Activated CD8-positive, alpha-beta memory T cell treated with anti-CD3 and anti-CD28 coated beads for 24 hours (primary cell): ENCODE results near the gene ASCL5.

Experiments
- DNase-seq: peaks from one replicate; pipeline ENCODE4 v3.0.0-alpha.2; 2020

The ASCL5 gene

DNA sequence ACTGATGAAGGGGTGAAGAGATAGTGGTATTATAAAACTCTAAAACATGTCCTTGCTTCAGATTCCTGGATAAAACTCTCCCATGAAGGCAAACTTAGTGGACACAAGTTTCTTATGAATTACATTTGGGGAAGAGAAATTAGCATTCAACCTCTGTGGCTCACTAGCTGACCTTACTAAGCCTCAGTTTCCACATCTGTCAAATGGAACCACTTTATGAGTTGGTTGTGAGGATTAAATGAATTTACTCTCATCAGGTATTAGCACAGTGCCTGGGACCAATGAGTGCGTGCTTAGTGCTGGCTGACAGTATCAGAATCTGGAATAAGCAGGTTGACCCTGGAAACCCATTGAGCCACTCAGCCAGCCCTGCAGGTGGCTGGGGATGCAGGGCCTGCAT, 17.3 kb downstream of the ASCL5 start:
- no peak for DNase-seq

DNA sequence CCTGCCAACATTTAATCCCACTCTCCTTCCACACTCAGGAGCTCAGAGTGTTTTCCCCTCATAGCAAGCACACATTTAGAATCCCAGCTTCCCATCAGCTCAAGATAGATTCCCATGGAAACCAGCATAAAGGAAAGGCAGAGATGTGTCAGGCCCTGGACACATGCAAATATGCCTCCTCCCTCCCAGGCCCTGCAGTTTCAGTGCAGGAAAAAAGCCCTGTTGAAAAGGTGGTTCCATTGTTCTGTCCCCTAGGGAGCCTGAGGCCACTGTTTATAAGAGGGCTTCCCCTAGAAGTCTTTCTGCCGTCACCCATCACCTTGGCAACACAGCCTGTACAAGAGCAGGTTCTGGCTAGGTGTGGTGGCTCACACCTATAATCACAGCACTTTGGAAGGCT, 18.4 kb downstream of the ASCL5 start:
- DNase-seq, result no peak

DNA sequence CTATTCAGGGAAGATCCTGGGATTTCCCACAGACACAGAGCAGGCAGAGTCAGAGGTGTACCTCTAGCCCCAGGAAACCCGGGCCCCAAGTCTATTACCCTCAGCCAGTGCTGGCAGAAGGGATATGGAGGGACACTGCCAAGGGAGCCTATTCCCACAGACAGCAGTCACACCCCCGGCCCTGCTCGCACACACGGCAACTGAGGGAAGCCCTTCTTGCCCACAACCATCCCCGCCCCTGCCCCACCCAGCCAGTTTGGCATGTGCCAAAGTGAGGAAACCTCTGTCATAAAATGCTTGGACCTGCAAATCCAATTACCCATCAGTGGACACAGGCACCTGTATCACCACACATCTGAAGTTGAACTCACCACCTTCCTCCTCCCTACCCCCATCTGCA, 21.3 kb downstream of the ASCL5 start:
- no peak for DNase-seq

DNA sequence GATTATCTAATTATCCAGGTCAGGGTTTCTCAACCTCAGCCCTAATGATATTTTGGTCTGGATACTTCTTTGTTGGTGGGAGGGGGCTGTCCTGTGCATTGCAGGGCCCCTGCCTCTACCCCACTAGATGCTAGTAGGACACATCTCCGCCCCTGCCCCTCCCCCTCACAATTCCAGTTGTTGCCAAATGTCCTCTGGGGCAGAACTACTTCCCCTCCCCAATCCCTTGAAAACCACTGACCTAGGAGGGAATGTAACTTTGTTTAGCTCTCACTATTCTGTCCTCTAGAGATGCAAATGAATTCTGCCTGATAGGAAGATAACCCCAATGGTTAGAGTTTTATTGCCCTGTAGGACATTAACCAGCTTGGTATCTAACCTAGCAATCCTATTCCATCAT, 22.8 kb downstream of the ASCL5 start:
- DNase-seq, result no peak

DNA sequence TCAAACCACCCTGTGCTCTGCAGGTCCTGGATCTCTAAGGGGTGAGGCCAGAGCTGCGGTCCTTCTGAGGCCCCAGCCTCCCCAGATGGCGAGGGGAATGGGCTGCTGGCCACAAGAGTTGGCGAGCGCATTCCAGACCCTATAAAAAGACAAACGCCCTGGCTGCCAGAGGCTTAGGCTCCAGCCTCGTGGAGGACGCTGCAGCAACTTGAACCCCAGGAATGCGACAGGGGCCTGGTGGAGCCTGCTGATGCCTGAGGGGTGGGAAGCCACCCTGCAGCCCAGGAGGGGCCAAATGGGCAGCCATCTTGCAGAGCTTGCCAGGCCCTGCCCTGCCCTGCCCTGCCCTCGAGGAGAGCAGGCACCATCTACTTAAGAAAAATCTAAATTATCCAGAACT, 23.3 kb downstream of the ASCL5 start:
- no peak for DNase-seq

DNA sequence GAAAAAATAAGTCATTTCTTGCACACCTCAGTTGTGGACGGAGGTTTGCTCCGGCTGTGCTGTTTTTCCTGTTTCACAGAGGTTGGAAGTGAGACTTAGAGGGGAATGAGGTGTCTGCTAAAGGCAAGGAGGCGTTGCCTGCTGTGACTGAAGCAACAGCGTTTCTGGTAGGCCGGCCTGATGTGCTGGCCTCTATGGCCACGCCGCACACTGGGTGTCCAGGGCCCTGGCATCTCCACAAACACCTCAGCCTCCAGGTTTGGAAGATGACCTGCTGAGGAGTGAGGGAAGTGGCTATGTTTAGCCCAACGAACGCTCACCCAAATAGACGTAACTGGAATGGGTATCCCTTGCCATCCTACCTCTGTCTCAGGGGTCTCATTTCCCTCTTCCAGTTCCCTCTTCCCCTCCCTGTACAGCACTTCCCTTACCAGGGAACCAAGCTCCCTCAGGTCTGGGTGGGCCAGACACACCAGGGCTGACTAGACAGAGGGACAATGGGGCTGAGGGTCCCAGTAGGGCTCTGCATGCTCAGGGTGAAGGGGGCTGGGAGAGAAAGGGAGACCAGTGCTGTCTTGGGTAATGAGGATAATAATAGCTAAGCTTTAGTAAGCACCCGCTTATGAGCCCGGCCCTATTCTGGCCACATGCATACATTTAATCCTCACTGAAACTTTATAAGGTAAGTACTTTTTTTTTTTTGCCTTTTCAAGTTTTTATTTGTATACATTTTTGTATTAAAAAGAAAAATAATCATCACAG, 26.6 kb downstream of the ASCL5 start:
- DNase-seq, result no peak

DNA sequence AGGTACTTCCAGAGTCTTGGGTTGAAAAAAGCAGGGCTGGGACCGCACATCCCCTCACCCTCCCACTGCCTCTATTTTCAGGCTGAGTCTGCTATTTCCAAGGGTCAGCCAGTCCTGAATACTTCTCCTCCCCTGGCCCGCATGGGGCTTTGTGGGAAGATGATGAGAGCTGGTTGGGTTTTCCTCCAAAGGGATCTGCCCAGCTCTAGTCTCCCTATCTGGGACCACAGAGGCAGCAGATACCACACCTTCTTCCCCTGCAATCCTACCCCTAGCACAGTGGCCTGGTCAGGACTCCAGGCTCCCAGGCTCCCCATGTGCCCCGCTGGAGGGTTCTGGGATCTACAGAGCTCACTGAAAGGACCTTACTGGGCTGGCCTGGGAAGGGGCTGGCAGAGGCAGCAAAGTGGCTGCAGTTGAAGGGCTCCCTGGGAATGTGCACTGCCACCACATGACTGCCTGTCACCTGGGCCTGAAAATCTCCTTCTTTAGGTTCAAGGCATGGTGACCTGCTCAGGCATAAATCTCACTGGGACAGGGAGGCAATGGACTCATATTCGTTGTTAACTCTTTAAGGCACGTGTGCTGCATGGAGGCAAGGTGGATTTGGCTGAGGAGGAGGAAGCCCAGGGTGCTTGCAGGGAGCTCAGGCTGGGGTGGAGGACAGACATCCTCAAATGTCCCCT, 27.8 kb downstream of the ASCL5 start:
- DNase-seq, result no peak

DNA sequence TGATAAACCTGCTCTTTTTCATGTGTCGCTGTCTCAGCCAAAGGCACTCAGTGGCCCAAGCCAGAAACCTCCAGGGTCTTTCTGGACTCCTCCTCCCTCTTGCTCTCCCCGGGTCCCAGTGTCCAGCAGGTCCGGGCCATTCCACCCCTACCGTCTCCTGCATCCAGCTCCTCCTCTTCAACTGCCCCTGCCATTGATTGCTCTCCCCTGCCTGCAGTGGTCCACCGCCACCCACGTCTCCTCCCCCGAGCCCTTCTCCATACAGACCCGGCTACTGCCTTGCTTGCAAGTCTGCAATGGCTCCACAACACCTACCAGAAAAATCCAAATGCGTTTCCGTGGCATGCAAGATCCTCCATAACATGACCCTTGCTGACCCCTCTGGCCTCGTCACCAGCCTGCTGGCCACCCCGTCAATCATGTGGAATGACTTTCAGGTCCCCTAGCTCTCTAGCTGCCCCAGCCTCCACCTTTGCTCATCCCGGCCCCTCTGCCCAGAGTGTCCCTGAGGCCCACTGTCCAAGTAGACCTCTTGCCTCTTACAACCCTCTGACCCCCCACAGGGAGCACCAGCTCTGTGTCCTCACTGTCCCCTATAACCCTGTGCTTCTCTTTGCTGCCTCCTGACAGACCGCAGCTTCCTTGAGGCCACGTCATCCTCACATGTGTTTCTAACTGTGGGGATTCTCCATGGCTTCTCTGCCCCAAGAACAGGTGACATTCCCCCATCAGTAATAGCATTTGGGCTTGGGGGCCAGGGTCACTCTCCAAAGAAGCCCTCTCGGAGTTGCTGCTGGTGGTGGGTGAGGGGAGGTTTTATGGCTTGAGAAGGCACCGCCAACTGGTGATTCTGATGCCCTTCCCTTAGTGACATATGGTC, 29.8 kb downstream of the ASCL5 start:
- DNase-seq, result no peak

DNA sequence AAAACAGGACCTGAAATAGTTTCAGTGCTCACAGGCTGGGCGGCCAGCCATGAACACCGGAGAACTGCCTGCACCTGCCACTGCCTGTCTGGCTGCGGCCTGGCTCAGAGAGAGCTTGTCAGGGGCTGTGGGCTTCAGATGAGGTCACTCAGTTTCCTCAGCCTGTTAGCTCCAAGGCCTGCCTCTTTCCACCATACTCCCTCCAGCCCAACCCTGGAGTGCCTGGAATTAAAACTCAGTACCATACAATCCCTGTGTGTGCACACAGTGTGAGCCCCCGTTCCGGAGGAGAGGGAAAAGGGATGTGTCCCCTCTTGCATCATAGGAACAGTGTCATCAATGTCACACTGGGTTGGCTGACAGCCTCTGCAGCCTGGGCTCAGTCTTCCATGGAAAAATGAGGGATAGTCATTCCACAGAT, 30.9 kb downstream of the ASCL5 start:
- DNase-seq, result no peak

DNA sequence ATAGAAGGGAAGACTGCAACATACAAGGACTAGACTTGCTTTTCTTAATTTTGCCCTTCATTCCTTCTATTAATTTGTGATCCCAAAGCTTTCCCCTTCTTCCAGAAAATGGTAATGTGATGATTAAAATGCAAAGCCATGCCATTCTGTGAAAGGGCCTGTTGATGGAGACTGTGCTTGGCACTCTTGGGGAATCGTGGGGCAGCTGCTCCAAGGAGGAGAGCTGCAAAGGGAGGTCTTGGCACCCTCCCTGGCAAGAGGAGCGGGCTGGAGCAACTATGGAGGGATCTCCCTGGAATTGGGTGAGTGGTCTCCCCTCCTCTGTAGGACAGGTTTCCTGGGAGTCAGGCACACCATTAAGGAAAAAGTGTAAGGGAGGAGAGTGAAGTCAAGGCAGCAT, 31.4 kb downstream of the ASCL5 start:
- DNase-seq, result no peak

DNA sequence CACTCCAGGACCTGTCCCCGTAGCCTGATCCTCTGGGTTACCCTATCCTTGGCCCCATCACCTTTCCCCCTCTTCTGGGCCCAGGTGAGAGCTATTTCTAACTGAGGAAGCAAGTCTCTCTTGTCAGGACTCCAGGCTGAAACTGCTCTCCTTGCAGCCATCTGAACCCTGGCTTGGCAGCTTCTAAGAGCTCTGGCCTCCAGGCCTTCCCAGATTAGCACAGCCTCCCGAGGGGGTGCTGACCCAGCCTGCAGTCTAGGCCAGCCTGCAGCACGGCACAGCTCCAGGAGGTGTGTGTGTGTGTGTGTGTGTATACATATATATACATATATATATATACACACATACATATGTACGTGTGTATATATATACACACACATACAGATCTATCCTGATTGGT, 32.2 kb downstream of the ASCL5 start:
- no peak for DNase-seq

DNA sequence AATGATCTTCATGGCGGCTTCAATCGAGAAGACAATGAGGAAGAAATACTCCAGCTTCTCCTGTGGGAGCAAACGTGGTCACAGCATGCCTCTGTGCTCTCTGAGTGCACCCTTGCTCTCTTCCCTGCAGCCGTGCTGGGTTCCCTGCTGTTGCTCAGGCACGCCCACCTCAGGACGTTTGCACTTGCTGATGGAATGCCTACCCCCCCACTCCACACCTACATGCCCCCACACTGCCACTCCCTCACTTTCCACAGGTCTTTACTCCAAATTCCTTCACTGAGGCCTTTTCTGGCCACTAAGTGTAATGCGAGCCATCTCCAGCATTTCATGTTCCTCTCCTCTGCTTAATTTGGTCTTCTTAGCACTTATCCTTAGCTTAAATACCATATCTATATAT, 33.0 kb downstream of the ASCL5 start:
- DNase-seq, result no peak

DNA sequence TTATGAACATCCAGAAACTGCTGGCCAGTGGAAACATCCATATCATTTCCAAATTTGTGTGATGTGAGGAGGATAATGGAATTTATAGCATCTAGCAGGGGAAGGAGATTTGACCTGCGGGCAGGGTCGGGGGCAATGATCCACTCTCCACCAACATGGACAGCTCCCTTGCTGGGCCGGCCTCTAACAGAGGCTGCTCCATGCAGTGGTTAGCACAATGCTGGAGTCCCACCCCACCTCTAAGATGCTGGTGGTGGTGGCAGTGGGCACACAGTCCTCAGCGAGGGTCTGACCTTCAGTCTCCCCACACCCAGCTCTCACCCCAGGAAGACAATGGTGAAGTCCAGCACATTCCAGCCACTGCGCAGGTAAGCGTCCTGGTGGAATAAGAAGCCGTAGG, 33.4 kb downstream of the ASCL5 start:
- no peak for DNase-seq

DNA sequence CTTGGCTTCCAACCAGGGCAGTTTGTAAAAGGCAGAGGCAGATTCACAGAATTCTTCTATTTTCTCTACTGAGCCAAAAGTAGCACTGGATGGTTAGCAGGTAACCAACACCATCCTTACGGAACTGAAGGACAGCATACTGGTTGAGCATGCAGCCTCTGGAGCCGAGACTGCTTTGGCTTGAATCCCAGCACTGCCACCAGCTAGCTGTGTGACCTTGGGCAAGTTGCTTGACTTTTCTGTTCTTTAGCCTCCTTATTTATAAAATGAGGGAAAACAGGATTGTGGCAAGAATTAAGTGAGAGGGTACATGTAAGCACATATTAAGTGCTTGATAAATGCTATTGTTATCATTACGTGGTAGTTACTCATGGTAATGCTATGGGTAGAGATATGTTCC, 34.2 kb downstream of the ASCL5 start:
- no peak for DNase-seq

DNA sequence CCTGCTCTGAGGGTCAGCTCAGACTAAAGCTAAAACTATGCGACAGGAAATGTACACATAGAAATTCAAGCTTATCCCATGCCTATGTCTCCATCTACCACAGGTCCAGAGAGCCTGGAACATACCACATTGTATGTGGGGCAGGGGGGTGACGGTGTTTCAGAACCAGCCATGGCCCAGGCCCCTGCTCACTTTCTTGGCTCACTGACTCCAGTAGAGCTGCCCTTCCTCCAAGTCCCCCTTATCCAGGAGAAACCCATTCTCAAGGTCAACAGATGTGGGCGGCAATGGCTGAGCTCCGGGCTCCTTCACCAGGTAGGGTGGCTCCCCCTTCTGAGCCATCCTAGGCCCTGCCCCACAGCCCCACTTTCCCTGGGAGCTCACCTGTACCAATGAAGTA, 35.7 kb downstream of the ASCL5 start:
- no peak for DNase-seq

DNA sequence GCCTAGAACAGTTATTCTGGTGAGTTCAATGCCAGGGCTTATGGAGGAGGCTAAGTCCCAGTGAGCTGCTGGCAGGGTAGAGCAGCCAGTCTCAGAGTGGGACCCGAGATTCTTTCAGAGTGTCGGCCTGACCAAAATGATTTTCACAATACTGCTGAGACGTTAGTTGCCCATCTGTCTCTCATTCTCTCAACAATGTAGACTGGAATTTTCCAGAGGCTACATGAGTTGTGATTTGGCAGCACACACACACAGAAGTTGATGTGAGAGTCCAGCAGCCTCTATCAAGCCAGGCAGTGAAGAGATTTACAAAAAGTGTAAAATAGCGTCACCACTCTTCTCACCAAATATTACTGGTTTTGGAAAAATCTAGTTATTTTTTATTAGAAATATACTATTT, 36.4 kb downstream of the ASCL5 start:
- no peak for DNase-seq

DNA sequence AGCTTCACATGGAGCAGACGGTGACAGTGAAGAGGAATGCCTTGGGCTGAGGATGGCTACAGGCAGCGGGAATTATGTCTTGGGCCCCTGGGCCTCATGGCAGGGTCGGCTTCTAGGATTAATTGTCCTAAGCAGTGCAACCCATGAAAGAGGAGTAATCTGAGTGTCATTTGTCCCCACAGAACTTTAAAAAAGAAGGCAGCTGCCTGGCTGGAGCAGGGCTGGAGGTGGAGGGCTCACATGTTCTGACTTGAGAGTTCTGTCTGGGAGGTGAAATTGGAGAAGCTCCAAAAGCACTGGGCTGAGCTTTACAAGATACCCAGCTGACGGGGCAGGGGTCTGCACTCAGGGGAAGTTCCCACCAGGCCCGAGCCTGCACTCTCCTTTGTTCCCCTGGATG, 37.4 kb downstream of the ASCL5 start:
- no peak for DNase-seq

DNA sequence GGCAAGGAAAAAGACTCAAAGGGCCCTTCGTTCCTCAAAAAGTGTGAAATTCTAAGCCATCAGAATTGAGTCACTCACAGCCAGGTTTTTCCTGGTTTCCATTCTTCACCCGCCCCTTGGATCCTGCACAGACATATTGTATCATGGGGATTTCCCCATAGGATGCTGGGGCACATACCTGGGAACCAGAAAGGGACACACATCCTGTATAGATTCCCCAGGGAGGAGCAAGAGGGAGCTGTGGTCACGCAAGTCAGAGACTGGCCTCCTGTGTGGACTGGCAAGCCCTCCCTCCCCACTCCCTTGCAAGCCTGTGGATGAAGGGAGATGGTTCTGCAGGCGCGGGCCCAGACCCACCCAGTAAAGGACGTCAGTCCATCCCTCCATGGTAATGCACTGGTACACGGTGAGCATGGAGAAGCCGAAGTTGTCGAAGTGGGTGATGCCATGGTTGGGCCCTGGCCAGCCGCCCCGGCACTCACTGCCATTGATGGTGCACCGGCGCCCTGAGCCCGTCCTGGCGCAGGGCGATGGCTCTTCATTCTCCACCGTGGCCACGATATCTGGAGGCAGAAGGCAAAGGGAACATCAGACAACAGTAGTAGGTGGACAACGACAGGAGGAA, 38.0 kb downstream of the ASCL5 start:
- no peak for DNase-seq

DNA sequence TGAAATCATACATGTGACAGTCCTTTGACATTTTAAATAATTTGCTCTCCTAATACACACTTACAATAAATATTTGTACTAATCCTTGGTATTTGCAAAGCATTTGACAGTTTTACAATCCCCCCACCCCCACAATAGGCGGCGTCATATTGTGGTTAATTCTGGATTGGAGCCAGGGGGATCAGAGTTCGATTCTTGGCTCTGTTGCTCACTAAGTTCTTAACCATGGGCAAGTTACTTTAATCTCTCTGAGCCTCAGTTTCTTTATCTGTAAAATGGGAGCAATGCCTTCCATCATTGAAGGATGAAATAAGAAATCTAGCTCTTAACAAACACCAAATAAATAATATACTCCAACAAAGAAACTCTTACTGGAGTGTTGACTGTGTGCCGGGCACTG, 38.6 kb downstream of the ASCL5 start:
- DNase-seq, result no peak

DNA sequence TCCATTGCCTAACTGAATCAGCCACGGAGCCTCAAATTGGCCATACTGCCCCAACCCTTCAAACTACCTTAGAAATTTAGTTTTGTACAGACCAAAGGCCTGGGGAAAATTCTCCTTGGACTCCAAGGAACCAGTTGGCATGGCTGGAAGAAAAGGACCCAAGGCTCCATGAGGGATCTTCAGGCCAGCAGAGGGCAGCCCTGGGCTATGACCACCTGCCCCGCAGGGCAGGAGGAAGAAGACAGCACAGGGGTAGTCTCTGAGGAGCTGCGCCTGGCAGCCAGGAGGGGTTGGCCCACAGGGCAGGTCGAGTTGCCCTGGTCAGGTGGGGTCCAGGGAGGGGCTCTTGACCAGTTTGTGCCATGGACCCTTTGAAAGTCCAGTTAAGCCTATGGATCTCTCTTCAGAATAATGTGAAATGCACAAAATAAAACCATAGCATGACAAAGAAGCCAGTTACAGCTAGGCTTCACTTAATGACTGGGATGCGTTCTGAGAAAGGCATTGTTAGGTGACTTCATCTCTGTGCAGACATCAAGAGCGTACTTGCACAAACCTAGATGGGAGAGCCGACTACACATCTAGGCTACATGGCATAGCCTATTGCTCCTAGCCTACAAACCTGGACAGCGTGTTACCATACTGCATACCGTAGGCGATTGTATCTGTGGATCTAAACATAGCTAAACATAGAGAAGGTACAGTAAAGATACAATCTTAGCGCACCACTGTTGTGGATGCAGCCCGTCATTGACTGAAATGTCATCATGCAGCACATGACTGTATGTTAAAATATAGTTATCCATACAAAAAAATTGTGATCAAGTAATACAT, 40.9 kb downstream of the ASCL5 start:
- DNase-seq, result peak; percentile 61

DNA sequence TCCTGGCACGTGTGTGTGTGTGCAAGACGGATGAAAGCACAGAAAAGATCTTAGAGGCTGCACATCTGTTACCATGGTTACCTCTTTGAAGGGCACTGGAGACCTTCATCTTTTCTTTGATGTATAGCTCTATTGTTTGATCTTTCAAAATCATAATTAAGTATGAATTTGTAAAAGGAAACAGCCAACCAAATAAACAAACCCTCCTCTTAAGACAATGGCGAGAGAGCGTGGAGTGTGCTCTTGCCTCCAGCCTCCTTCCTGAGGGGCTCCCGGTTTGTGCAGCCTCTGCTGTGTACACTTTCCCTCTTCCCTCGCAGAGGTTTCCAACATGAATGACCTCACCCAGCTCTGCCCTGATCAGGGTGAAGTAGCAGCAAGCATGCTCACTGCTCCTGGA, 42.7 kb downstream of the ASCL5 start:
- DNase-seq, result no peak

DNA sequence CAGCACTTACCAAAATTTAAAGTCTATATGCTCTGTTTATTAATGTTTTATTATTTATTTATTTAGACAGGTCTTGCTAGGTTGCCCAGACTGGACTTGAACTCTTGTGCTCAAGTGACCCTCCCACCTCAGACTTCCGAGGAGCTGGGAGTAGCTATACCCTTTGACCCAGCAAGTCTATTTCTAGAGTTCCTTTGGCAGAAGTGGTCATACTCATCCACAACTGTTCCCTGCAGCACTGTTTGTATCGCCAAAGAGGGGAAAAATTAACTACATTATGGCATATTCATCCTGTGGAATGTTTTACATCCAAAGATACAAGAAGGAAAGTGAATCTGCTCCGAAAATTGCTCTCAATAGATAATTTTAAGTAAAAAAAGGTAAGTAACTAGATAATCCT, 43.2 kb downstream of the ASCL5 start:
- DNase-seq, result no peak
